ENCODE results near the gene CHST9. TPM values are rescaled to one million over a fixed set of nuclear protein-coding genes. Genes with fewer than 3 reads are reported as not detected.

Gene CHST9
- total and polyA plus RNA-seq, 12 donors = 0.22 to 11.8 (median 4.0) TPM

- TF ChIP-seq, protein P1, sequence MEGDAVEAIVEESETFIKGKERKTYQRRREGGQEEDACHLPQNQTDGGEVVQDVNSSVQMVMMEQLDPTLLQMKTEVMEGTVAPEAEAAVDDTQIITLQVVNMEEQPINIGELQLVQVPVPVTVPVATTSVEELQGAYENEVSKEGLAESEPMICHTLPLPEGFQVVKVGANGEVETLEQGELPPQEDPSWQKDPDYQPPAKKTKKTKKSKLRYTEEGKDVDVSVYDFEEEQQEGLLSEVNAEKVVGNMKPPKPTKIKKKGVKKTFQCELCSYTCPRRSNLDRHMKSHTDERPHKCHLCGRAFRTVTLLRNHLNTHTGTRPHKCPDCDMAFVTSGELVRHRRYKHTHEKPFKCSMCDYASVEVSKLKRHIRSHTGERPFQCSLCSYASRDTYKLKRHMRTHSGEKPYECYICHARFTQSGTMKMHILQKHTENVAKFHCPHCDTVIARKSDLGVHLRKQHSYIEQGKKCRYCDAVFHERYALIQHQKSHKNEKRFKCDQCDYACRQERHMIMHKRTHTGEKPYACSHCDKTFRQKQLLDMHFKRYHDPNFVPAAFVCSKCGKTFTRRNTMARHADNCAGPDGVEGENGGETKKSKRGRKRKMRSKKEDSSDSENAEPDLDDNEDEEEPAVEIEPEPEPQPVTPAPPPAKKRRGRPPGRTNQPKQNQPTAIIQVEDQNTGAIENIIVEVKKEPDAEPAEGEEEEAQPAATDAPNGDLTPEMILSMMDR (IDR thresholded peaks at IDR 0.05) = peak; percentile 2 to 38 (median 20)
- intact Hi-C loops (cut with DNase I) = loop anchor here in 6 of 10 donors (5.0 to 10.0 kb wide), 4 partner anchors 191 to 592 kb away; no protein-coding TSS in a partner anchor
- H3K27me3 ChIP-seq = peaks cover 0 to 4% (median 0%) of the 10 kb centered on the region in 7 donors
- no peak for DNase-seq
- no peak overlapping the region for H3K4me3 ChIP-seq
- no peaks in the 10 kb centered on the region for H3K9me3 ChIP-seq
- no peak for ATAC-seq
- no peaks in the 10 kb centered on the region for H3K4me1 ChIP-seq
- no peaks in the 10 kb centered on the region for H3K36me3 ChIP-seq
- WGBS, 2 donors = 14 to 18% methylated on average over 1 of the region's 1 CpG
- no peak overlapping the region for H3K27ac ChIP-seq
These were observed 179.5 kb downstream of the CHST9 start for GRCh38 chr18:27005589-27005988.

DNA sequence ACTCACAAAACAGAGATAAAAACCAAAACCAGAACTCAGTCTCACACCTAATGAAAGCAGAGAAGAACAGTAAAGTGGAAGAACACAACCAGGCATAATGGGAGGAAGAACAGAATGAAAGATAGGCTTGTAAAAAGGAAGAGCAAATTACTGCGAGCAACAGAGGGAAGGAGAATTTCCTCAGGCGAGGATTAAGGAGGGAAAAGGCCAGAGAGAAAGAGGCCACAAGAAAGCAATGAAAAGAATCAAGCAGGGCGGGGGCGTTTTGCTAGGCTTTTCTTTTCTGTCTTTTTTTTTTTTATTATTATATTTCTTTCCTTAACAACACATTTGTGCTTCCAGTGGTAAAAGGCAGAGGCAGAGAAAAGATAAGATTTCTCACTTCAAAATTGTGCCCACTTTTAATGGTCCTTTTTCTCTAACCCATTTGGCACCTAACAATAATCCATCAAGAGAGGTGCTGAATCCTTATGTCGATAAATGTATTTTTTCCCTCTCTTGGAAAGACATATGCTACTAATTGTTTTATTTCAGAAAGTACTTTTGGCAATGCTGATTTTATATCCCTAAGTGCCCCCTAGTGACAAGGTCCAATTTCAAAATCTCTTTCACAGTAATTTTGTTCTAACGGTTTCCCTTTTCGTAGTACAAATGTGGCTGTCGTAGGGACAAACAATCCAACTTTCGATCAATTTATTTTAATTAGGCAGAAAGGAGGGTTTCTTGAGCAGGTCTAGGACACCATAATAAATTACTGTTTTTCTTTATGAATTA lies 180.9 kb downstream of the CHST9 start:
- intact Hi-C loops (cut with DNase I) = loop anchor here in 9 of 10 donors (5.0 to 10.0 kb wide), 3 partner anchors 189 to 199 kb away; no protein-coding TSS in a partner anchor
- no peak overlapping the region for H3K27ac ChIP-seq

DNA sequence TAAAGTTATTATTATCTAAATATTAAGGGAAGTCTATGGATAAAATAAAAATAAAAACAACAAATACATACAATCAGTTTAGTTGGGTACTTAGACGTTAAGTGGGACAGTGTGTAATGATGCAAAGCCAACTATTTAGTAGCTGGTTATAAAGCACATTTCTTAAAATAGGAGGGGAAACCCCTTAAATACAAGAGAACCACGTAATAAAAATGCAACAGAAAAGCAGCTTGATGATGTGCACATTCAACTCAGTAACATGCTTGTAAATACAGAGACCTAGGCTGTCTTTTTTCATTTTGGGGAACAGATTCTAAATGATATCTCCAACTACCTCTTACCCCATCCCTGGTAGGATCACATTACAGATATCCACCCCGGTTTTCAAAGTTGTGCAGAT lies 185.3 kb downstream of the CHST9 start:
- Histone ChIP-seq H3K36me3 (no peaks in the 10 kb centered on the region), H3K4me1 (no peaks in the 10 kb centered on the region), H3K4me3 (no peak overlapping the region), H3K9me3 (no peaks in the 10 kb centered on the region), H3K27ac (no peak overlapping the region), H3K27me3 (no peaks in the 10 kb centered on the region)
- intact Hi-C loops (cut with DNase I) = loop anchor here in 9 of 10 donors (5.0 to 10.0 kb wide), 3 partner anchors 185 to 195 kb away; no protein-coding TSS in a partner anchor
- no peak for ATAC-seq
- TF ChIP-seq, protein P1 (IDR thresholded peaks at IDR 0.05) = no peak
- no peak for DNase-seq
- 36 to 47% methylated on average over 3 of the region's 3 CpGs for WGBS, 2 donors

More for the DNA sequence above, 180.9 kb downstream of the CHST9 start:
- Histone ChIP-seq H3K4me3 (no peak overlapping the region), H3K4me1 (no peaks in the 10 kb centered on the region), H3K27me3 (peaks cover 0 to 4% (median 0%) of the 10 kb centered on the region in 7 donors), H3K9me3 (no peaks in the 10 kb centered on the region), H3K36me3 (no peaks in the 10 kb centered on the region)
- TF ChIP-seq, protein P1 (IDR thresholded peaks at IDR 0.05) = peak in 8 of 9 donors; percentile 14 to 59 (median 44)
- DNase-seq = no peak
- 55 to 65% methylated on average over 9 of the region's 9 CpGs for WGBS, 2 donors
- ATAC-seq = no peak

DNA sequence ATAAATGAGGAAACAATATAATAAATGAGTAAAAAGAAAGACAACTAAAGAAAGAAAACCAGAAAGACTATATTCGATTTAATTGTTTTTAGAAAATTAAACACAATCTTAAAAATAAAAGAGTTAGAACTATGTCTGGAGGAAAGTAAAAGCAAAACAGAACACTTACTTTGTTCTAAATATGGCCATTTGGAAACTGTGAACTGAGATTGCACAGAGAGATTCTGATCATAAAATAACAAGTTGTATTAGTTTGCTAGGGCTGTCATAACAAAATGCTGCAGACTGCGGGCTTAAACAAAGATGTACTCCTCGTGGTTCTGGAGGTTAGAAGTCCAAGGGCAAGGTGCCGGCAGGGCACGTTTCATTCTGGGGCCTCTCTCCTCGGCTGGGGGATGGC lies 191.5 kb downstream of the CHST9 start:
- ATAC-seq (no peak), DNase-seq (no peak)
- TF ChIP-seq, protein P1 (IDR thresholded peaks at IDR 0.05) = no peak
- intact Hi-C loops (cut with DNase I) = no loop called here
- Histone ChIP-seq H3K4me3 (no peak overlapping the region), H3K36me3 (no peaks in the 10 kb centered on the region), H3K4me1 (no peaks in the 10 kb centered on the region), H3K27me3 (no peaks in the 10 kb centered on the region), H3K27ac (no peak overlapping the region), H3K9me3 (peaks cover 0 to 13% (median 0%) of the 10 kb centered on the region in 11 donors)
- WGBS, 2 donors = 82 to 84% methylated on average over 6 of the region's 6 CpGs
